Neuronal stem cell (in vitro differentiated cells): ENCODE results near the gene FARP1.

Source experiments
- DNase-seq: peaks from one replicate; pipeline ENCODE4 v3.0.0-alpha.2; 2013; ENCODE audit warnings: low spot score
- H2AFZ ChIP-seq: one replicate; pipeline ENCODE4 v1.6.1; 2013; ENCODE audit warnings: mild to moderate bottlenecking, low read length, inconsistent platforms
- H2AK5ac ChIP-seq: 2 replicates; pipeline ENCODE4 v1.6.1; 2013; ENCODE audit warnings: low read depth, mild to moderate bottlenecking, inconsistent platforms, low read length, moderate library complexity, mixed read lengths
- H2BK120ac ChIP-seq: 2 replicates; pipeline ENCODE4 v1.6.1; 2013; ENCODE audit warnings: low read depth, mild to moderate bottlenecking, inconsistent platforms, low read length, moderate library complexity, mixed read lengths
- H2BK12ac ChIP-seq: one replicate; pipeline ENCODE4 v1.6.1; 2013; ENCODE audit warnings: low read length, inconsistent platforms
- H2BK15ac ChIP-seq: 2 replicates; pipeline ENCODE4 v1.6.1; 2013; ENCODE audit warnings: mild to moderate bottlenecking, low read length, inconsistent platforms, mixed read lengths
- H2BK5ac ChIP-seq: one replicate; pipeline ENCODE4 v1.6.1; 2013; ENCODE audit warnings: inconsistent platforms, mild to moderate bottlenecking, low read length, moderate library complexity
- H3K14ac ChIP-seq: one replicate; pipeline ENCODE4 v1.6.1; 2013; ENCODE audit warnings: low read length, inconsistent platforms
- H3K18ac ChIP-seq: 2 replicates; pipeline ENCODE4 v1.6.1; 2013; ENCODE audit warnings: low read length, inconsistent platforms
- H3K23ac ChIP-seq: 2 replicates; pipeline ENCODE4 v1.6.1; 2013; ENCODE audit warnings: low read depth, mild to moderate bottlenecking, mixed read lengths, low read length, inconsistent platforms; ENCODE audit not compliant: poor library complexity
- H3K27ac ChIP-seq: replicated peaks from 3 replicates; pipeline ENCODE4 v1.5.1; 2013; ENCODE audit warnings: low read length, inconsistent platforms
- H3K27me3 ChIP-seq, 3 experiments: 2 replicates each; pipeline ENCODE4 v1.6.1; 2013; ENCODE audit warnings: low read length in 3 of 3, mild to moderate bottlenecking in 2 of 3, inconsistent platforms in 1 of 3, low read depth in 1 of 3, mixed read lengths in 1 of 3, moderate library complexity in 1 of 3; ENCODE audit not compliant: control insufficient read depth in 3 of 3, insufficient read depth in 3 of 3
- H3K36me3 ChIP-seq, 2 donors: replicated peaks in 1 of 2; 2 replicates each; pipeline ENCODE4 v1.6.1; 2013; ENCODE audit warnings: low read length in 2 of 2; ENCODE audit not compliant: control insufficient read depth in 2 of 2, insufficient read depth in 2 of 2
- H3K4ac ChIP-seq: 2 replicates; pipeline ENCODE4 v1.6.1; 2013; ENCODE audit warnings: inconsistent platforms, mild to moderate bottlenecking, low read length, moderate library complexity
- H3K4me1 ChIP-seq, 2 donors: 1 replicate in 1 of 2; 2 replicates in 1 of 2; pipeline ENCODE4 v1.6.1; 2013; ENCODE audit warnings: low read length in 2 of 2, low read depth in 1 of 2; ENCODE audit not compliant: control insufficient read depth in 2 of 2, insufficient read depth in 1 of 2
- H3K4me2 ChIP-seq: one replicate; pipeline ENCODE4 v1.6.1; 2013; ENCODE audit warnings: mild to moderate bottlenecking, low read length, inconsistent platforms; ENCODE audit not compliant: insufficient read depth, poor library complexity, severe bottlenecking
- H3K4me3 ChIP-seq, 2 donors: 2 replicates each; pipeline ENCODE4 v1.5.1; 2013; ENCODE audit warnings: low read length in 2 of 2, mild to moderate bottlenecking in 2 of 2, inconsistent platforms in 1 of 2, moderate library complexity in 1 of 2
- H3K79me1 ChIP-seq: one replicate; pipeline ENCODE4 v1.6.1; 2013; ENCODE audit warnings: low read depth, mild to moderate bottlenecking, inconsistent platforms, low read length, moderate library complexity
- H3K9ac ChIP-seq: one replicate; pipeline ENCODE4 v1.6.1; 2013; ENCODE audit warnings: mild to moderate bottlenecking, low read depth, low read length, inconsistent platforms; ENCODE audit not compliant: poor library complexity
- H3K9me3 ChIP-seq, 2 donors: replicated peaks in 1 of 2; 2 replicates each; pipeline versions ENCODE3 to v1.6.1; 2013; ENCODE audit warnings: low read length in 2 of 2, mild to moderate bottlenecking in 2 of 2, inconsistent platforms in 1 of 2, low read depth in 1 of 2, mixed read lengths in 1 of 2, moderate library complexity in 1 of 2; ENCODE audit not compliant: control insufficient read depth in 2 of 2, insufficient read depth in 1 of 2
- H4K8ac ChIP-seq: one replicate; pipeline ENCODE4 v1.6.1; 2013; ENCODE audit warnings: low read depth, mild to moderate bottlenecking, inconsistent platforms, low read length, moderate library complexity
- H4K91ac ChIP-seq: one replicate; pipeline ENCODE4 v1.6.1; 2013; ENCODE audit warnings: low read length, low read depth, mild to moderate bottlenecking, inconsistent platforms; ENCODE audit not compliant: poor library complexity
- WGBS, 2 donors: extraction: QIAGEN DNeasy Blood & Tissue Kit; methylation state at CpG; one replicate each; pipeline ENCODE4 v1.1.7; 2013; ENCODE audit warnings: missing lambda C conversion rate in 2 of 2, mixed read lengths in 1 of 2; ENCODE audit not compliant: insufficient read length in 2 of 2, insufficient replicate concordance in 1 of 2; ENCODE audit errors: extremely low coverage in 2 of 2; 5-methylcytosine and 5-hydroxymethylcytosine counted together

FARP1 gene

DNA sequence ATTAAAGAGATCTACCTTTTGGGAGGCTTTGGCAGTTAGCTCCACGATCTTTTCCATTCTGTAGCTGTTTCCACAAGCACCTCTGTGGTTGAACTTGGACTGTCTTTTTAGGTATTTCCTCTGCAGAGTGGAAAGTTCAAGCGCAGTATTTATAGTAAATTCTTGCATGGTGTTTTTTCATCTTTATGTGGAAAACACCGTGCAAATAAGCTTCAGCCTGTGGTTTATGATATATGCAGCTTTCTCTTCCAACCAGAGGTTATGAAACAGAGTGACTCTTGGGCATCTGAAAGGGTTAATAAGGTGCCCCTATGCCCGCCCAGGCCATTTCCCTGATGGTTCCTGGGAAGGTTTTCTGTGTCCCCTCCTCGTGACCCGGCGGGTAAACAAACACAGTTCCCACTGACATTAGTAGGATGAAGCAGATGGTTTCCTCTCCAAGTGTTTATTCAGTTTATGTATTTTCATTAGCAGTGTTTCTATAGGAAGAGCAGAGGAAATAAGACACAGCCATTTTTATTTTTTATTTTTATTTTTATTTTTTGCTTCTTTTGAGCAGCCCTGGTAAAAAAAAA, 73.9 kb downstream of the FARP1 start:
- H2BK12ac ChIP-seq: no peak overlapping the region
- no peak overlapping the region for H3K4me3 ChIP-seq
- no peak overlapping the region for H2BK120ac ChIP-seq
- H3K27me3 ChIP-seq: no peaks in the 10 kb centered on the region
- H4K8ac ChIP-seq: no peak overlapping the region
- no peak overlapping the region for H2BK15ac ChIP-seq
- no peak overlapping the region for H3K9ac ChIP-seq
- no peak overlapping the region for H3K23ac ChIP-seq
- no peak overlapping the region for H2BK5ac ChIP-seq
- H3K4me2 ChIP-seq: no peak overlapping the region
- no peak overlapping the region for H3K27ac ChIP-seq
- peaks cover 0 to 5% of the 10 kb centered on the region in 2 donors for H3K4me1 ChIP-seq
- no peak overlapping the region for H4K91ac ChIP-seq
- no peaks in the 10 kb centered on the region for H3K9me3 ChIP-seq
- H3K79me1 ChIP-seq: peaks cover under 1% of the 10 kb centered on the region
- no peak overlapping the region for H3K18ac ChIP-seq
- H3K4ac ChIP-seq: no peak overlapping the region
- H3K36me3 ChIP-seq: peaks cover 3 to 59% of the 10 kb centered on the region in 2 donors
- H3K14ac ChIP-seq: no peak overlapping the region
- WGBS, 2 donors: no CpG with 5 or more reads among the region's 7 CpGs
- no peak overlapping the region for H2AFZ ChIP-seq
- no peak for DNase-seq
- no peak overlapping the region for H2AK5ac ChIP-seq

DNA sequence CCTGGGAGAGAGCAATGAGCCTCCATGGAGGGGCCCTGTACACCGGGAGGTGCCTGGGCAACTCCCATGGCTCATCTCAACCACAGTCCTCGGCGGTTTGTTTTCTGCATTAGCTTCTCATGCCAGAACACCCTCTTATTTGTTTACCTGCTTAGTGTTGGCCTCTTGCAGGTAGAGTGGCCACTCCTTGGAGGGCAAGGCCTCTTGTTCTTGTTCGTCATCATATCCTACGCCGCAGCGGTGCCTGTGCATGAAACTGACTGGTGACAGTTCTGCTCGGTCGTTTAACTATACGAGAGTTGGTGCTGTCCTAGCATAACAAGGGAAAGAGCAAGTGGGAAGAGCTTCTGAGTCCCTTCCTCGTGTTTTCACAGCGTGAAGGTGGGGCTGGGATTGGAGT, 74.7 kb downstream of the FARP1 start:
- Histone ChIP-seq H3K27ac (peak overlapping the region; percentile 12), H3K4ac (no peak overlapping the region), H3K9ac (peak overlapping the region; percentile 50), H4K91ac (no peak overlapping the region), H2BK120ac (no peak overlapping the region), H3K4me1 (peaks cover 0 to 5% of the 10 kb centered on the region in 2 donors), H2AFZ (no peak overlapping the region), H2BK15ac (no peak overlapping the region), H3K4me3 (no peak overlapping the region), H2AK5ac (no peak overlapping the region), H3K27me3 (no peaks in the 10 kb centered on the region), H3K9me3 (no peaks in the 10 kb centered on the region), H3K79me1 (peaks cover 3% of the 10 kb centered on the region), H3K14ac (no peak overlapping the region), H4K8ac (no peak overlapping the region), H2BK12ac (no peak overlapping the region), H3K18ac (no peak overlapping the region), H3K36me3 (peaks cover 3 to 61% of the 10 kb centered on the region in 2 donors), H2BK5ac (no peak overlapping the region), H3K23ac (no peak overlapping the region), H3K4me2 (no peak overlapping the region)
- DNase-seq: no peak
- no CpG with 5 or more reads among the region's 12 CpGs for WGBS, 2 donors

- Histone ChIP-seq H3K18ac (no peak overlapping the region), H4K91ac (no peak overlapping the region), H2AK5ac (no peak overlapping the region)
Measured at GRCh38 chr13:98219685-98220084, 76.8 kb downstream of the FARP1 start.

GRCh38 chr13:98220271-98220791, 77.4 kb downstream of the FARP1 start:
- no peak overlapping the region for H3K4me2 ChIP-seq
- H3K4ac ChIP-seq: no peak overlapping the region
- H2BK15ac ChIP-seq: no peak overlapping the region
- peaks cover 6% of the 10 kb centered on the region for H3K79me1 ChIP-seq
- H2BK120ac ChIP-seq: no peak overlapping the region
- no peak overlapping the region for H2BK5ac ChIP-seq
- H3K4me1 ChIP-seq: peaks cover 0 to 8% of the 10 kb centered on the region in 2 donors
- no peaks in the 10 kb centered on the region for H3K27me3 ChIP-seq
- no peak overlapping the region for H4K91ac ChIP-seq
- no peak overlapping the region for H2BK12ac ChIP-seq
- no peak overlapping the region for H4K8ac ChIP-seq
- peaks cover 11 to 43% of the 10 kb centered on the region in 2 donors for H3K36me3 ChIP-seq
- H3K4me3 ChIP-seq: no peak overlapping the region
- no CpG with 5 or more reads among the region's 4 CpGs for WGBS, 2 donors
- no peak overlapping the region for H3K23ac ChIP-seq
- H3K9me3 ChIP-seq: peaks cover 0 to 6% of the 10 kb centered on the region in 2 donors
- no peak overlapping the region for H3K14ac ChIP-seq
- H2AK5ac ChIP-seq: no peak overlapping the region
- H2AFZ ChIP-seq: no peak overlapping the region
- no peak overlapping the region for H3K18ac ChIP-seq
- no peak overlapping the region for H3K27ac ChIP-seq
- DNase-seq: no peak
- H3K9ac ChIP-seq: no peak overlapping the region

More at GRCh38 chr13:98219685-98220084, 76.8 kb downstream of the FARP1 start:
- Histone ChIP-seq H3K23ac (no peak overlapping the region), H3K27ac (no peak overlapping the region), H3K4me3 (no peak overlapping the region), H2BK5ac (no peak overlapping the region), H3K4me1 (peaks cover 0 to 6% of the 10 kb centered on the region in 2 donors), H3K36me3 (peaks cover 6 to 45% of the 10 kb centered on the region in 2 donors), H3K79me1 (peaks cover 5% of the 10 kb centered on the region), H2BK120ac (no peak overlapping the region), H3K9ac (no peak overlapping the region), H4K8ac (no peak overlapping the region), H2BK15ac (no peak overlapping the region), H3K4ac (no peak overlapping the region), H3K9me3 (peaks cover 0 to 2% of the 10 kb centered on the region in 2 donors), H2BK12ac (no peak overlapping the region), H3K4me2 (no peak overlapping the region), H3K27me3 (no peaks in the 10 kb centered on the region), H3K14ac (no peak overlapping the region), H2AFZ (no peak overlapping the region)
- DNase-seq: no peak
- no CpG with 5 or more reads among the region's 6 CpGs for WGBS, 2 donors
